HL-60 (cell line): Measurements from ENCODE around the gene SYNJ2.

Experiments used
- DNase-seq, 2 experiments: peaks; one replicate each; pipeline ENCODE4 v3.0.0-alpha.2; 2010 to 2020; ENCODE audit warnings: low read depth in 1 of 2, low spot score in 1 of 2
- H3K27ac ChIP-seq: fragments of 250-450 bp; sonication (Bioruptor Pico); replicated peaks from 2 replicates; pipeline ENCODE4 v1.5.1; 2020; ENCODE audit warnings: mild to moderate bottlenecking, moderate library complexity
- H3K27me3 ChIP-seq: fragments of 250-450 bp; sonication (Bioruptor Pico); 2 replicates; pipeline ENCODE4 v1.5.1; 2021; ENCODE audit warnings: mild to moderate bottlenecking, moderate library complexity; ENCODE audit not compliant: insufficient read depth, poor library complexity, severe bottlenecking
- H3K4me3 ChIP-seq: replicated peaks from 2 replicates; pipeline ENCODE4 v1.5.1; 2011; ENCODE audit warnings: mild to moderate bottlenecking, control low read depth, low read length; ENCODE audit not compliant: insufficient read depth
- CTCF ChIP-seq: IDR thresholded peaks from one replicate; pipeline ENCODE4 v1.5.1; 2011; ENCODE audit warnings: low read length, control low read depth, inconsistent platforms; ENCODE audit not compliant: insufficient read depth
- GABPA ChIP-seq: IDR thresholded peaks from 2 replicates; pipeline ENCODE4 v1.6.1; 2012; ENCODE audit warnings: low read depth
- POLR2AphosphoS5 ChIP-seq: IDR thresholded peaks from 2 replicates; pipeline ENCODE4 v1.6.1; 2012; ENCODE audit warnings: low read depth
- REST ChIP-seq: IDR thresholded peaks from 2 replicates; pipeline ENCODE4 v1.6.1; 2012; ENCODE audit warnings: low read depth; ENCODE audit not compliant: insufficient replicate concordance
- SPI1 ChIP-seq: IDR thresholded peaks from 2 replicates; pipeline ENCODE4 v1.6.1; 2012; ENCODE audit warnings: low read depth, mild to moderate bottlenecking, borderline replicate concordance

Gene SYNJ2

GRCh38 chr6:158023597-158023939, 41.9 kb downstream of the SYNJ2 start:
- DNase-seq = no peak
- no peak overlapping the region for H3K27ac ChIP-seq
- no peaks in the 10 kb centered on the region for H3K27me3 ChIP-seq
- H3K4me3 ChIP-seq = no peak overlapping the region
- no peak for TF ChIP-seq REST
- TF ChIP-seq POLR2AphosphoS5 = no peak
- no peak for TF ChIP-seq GABPA
- TF ChIP-seq CTCF = no peak
- no peak for TF ChIP-seq SPI1

GRCh38 chr6:158024566-158025297, 43.1 kb downstream of the SYNJ2 start:
- no peak for DNase-seq
- no peak for TF ChIP-seq POLR2AphosphoS5
- no peak for TF ChIP-seq REST
- no peak for TF ChIP-seq GABPA
- no peak for TF ChIP-seq CTCF
- no peak for TF ChIP-seq SPI1
- H3K27ac ChIP-seq = no peak overlapping the region

GRCh38 chr6:158026054-158026900, 44.6 kb downstream of the SYNJ2 start:
- H3K27ac ChIP-seq = peak overlapping the region; percentile 19
- H3K4me3 ChIP-seq = no peak overlapping the region
- TF ChIP-seq POLR2AphosphoS5 = peak; percentile 75
- no peak for TF ChIP-seq GABPA
- TF ChIP-seq CTCF = peak; percentile 48
- TF ChIP-seq SPI1 = peak; percentile 89
- DNase-seq = peak; percentile 71 to 85
- no peaks in the 10 kb centered on the region for H3K27me3 ChIP-seq

More at GRCh38 chr6:158024566-158025297, 43.1 kb downstream of the SYNJ2 start:
- Histone ChIP-seq H3K4me3 (no peak overlapping the region), H3K27me3 (no peaks in the 10 kb centered on the region)
